Aorta (tissue), 5 donors: ENCODE results near the gene ZNF182. TPM values are rescaled to one million over a fixed set of nuclear protein-coding genes. Genes with fewer than 3 reads are reported as not detected.
"Not testable (repeated sequence)": the region's sequence is repeated elsewhere in the genome, so short reads cannot be mapped to it uniquely, and the experiment has no call there.

Source experiments
- ATAC-seq: fragments of 200-7000 bp; cut with Tn5 transposase; one replicate; pipeline ENCODE4 v1.9.1; 2022; ENCODE audit warnings: moderate library complexity; ENCODE audit not compliant: low FRiP score
- DNase-seq, 2 donors: peaks; one replicate each; pipeline ENCODE4 v3.0.0-alpha.2; 2020
- H3K27ac ChIP-seq, 2 donors: one replicate each; pipeline ENCODE4 v1.5.1; 2013; ENCODE audit warnings: low read length in 2 of 2, mild to moderate bottlenecking in 2 of 2, moderate library complexity in 2 of 2, control low read depth in 1 of 2, inconsistent platforms in 1 of 2, low read depth in 1 of 2
- H3K27me3 ChIP-seq, 2 donors: one replicate each; pipeline ENCODE4 v1.6.1; 2013; ENCODE audit warnings: control low read depth in 1 of 2, low read length in 1 of 2, mild to moderate bottlenecking in 1 of 2, moderate library complexity in 1 of 2; ENCODE audit not compliant: insufficient read depth in 2 of 2, control insufficient read depth in 1 of 2
- H3K36me3 ChIP-seq, 2 donors: one replicate each; pipeline ENCODE4 v1.6.1; 2013; ENCODE audit warnings: control low read depth in 1 of 2, low read length in 1 of 2, mild to moderate bottlenecking in 1 of 2; ENCODE audit not compliant: insufficient read depth in 2 of 2, control insufficient read depth in 1 of 2
- H3K4me1 ChIP-seq, 2 donors: one replicate each; pipeline ENCODE4 v1.6.1; 2013; ENCODE audit warnings: low read length in 2 of 2, control low read depth in 1 of 2, mild to moderate bottlenecking in 1 of 2, moderate library complexity in 1 of 2; ENCODE audit not compliant: insufficient read depth in 2 of 2, control insufficient read depth in 1 of 2
- H3K4me3 ChIP-seq, 2 donors: one replicate each; pipeline ENCODE4 v1.5.1; 2013; ENCODE audit warnings: low read length in 2 of 2, control low read depth in 1 of 2, mild to moderate bottlenecking in 1 of 2
- H3K9me3 ChIP-seq: one replicate; pipeline ENCODE4 v1.6.1; 2013; ENCODE audit warnings: mild to moderate bottlenecking, low read length; ENCODE audit not compliant: control insufficient read depth
- WGBS, 2 donors: extraction: QIAGEN DNeasy Blood & Tissue Kit; methylation state at CpG; one replicate each; pipeline ENCODE4 v1.1.7; 2013; 5-methylcytosine and 5-hydroxymethylcytosine counted together
- intact Hi-C, 2 donors: fragments of 100-400 bp; cut with DNase I; formaldehyde crosslinking; loops; one replicate each; pipeline versions ENCODE4 v1.14.2 to v1.15.0; 2022
- polyA plus RNA-seq, 2 donors: library from polyadenylated mRNA; stranded (reverse); fragments of 200-250 nt; gene quantifications; one replicate each; pipeline ENCODE4 v1.2.3, GENCODE V29; 2013
- total RNA-seq, 2 donors: library from RNA; stranded (reverse); fragmentation: NEBNext Ultra II Directional; extraction: Animal tissue kit (Norgen Biotek cat#: 25700); gene quantifications; one replicate each; pipeline ENCODE4 v1.2.1, GENCODE V29; 2021
- donor health status: healthy with polysubstance abuse.
- donor health status: Bipolar disorder and iron deficiency.
- donor health status: DM: no; HTN: no; CAD: no.
- donor health status: DM: no; HTN: no; CAD: no.
- donor health status: DM: yes; HTN: yes; CAD: no.

The ZNF182 gene
- total and polyA plus RNA-seq, 4 donors, result 2.1 to 7.4 (median 5.0) TPM

DNA sequence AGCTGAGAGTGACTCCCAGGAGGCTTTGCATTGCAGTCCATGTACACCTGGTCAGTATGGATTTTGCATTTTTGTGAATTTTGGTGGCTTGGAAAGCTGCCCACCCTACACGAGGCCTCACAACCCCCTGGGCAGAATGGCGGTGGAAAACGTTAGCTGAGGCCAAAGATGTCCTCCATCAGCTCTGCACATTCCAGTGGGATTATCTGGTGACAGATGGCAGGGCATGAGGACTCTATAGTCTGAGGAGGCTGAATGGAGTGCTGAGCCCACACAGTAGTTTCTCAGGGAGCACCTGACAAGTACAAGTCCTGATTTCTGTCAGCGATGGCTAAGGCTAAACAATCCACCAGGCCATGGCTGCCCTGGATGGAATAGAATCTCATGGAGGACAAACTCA lies 23.8 kb upstream of the ZNF182 start:
- not testable (repeated sequence) for H3K9me3 ChIP-seq, H3K36me3 ChIP-seq, H3K4me1 ChIP-seq, H3K4me3 ChIP-seq, DNase-seq, H3K27ac ChIP-seq, H3K27me3 ChIP-seq, ATAC-seq
- whole genome bisulfite sequencing, 2 donors, result 58 to 60% methylated on average over 3 to 4 of the region's 4 CpGs
- intact Hi-C loops, result loop anchor here (5.0 to 10.0 kb wide), 5 partner anchors 175 to 833 kb away; partner anchors contain the start of genes UBA1 (in 2 of the 2), ZNF81 (in 2 of the 2), ELK1 (in 1 of the 2) and UXT (in 1 of the 2)

DNA sequence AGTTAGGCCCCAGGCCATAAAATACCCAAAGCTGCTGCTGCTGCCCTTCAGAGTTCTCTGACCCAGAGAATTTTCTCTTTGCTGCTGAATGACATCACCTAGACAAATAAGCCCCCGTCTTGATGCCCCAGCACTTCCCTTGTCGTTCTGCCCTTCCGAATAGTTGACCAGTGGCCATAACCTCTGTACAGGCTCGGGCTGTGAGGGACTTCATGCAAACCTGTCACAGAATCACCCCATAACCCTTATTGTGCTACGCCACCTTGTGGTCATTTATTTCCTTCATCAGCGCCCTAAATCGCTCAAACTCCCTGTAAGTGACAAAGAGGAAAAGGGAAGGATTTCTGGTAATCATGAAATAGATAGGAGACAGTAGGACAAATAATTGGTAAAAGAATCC lies 21.8 kb upstream of the ZNF182 start:
- H3K4me1 ChIP-seq, result no peaks in the 10 kb centered on the region
- no peaks in the 10 kb centered on the region for H3K9me3 ChIP-seq
- WGBS, 2 donors, result 1 to 11% methylated on average over 7 of the region's 7 CpGs
- H3K27me3 ChIP-seq, result no peaks in the 10 kb centered on the region
- ATAC-seq (peak; percentile 47), DNase-seq (no peak)
- intact Hi-C loops, result loop anchor here (5.0 to 10.0 kb wide), 5 partner anchors 173 to 831 kb away; partner anchors contain the start of genes UBA1 (in 2 of the 2), ZNF81 (in 2 of the 2), ELK1 (in 1 of the 2) and UXT (in 1 of the 2)
- H3K4me3 ChIP-seq, result no peak overlapping the region
- no peaks in the 10 kb centered on the region for H3K36me3 ChIP-seq
- H3K27ac ChIP-seq, result no peak overlapping the region

- Histone ChIP-seq H3K9me3 (no peaks in the 10 kb centered on the region), H3K4me1 (no peaks in the 10 kb centered on the region), H3K27me3 (no peaks in the 10 kb centered on the region), H3K27ac (no peak overlapping the region), H3K4me3 (no peak overlapping the region), H3K36me3 (no peaks in the 10 kb centered on the region)
- intact Hi-C loops, result loop anchor here (10.0 kb wide), 3 partner anchors 188 to 828 kb away; partner anchors contain the start of genes UBA1 (in 2 of the 2), ELK1 (in 1 of the 2), UXT (in 1 of the 2) and ZNF81 (in 1 of the 2)
- DNase-seq, result no peak
- 83 to 95% methylated on average over 3 of the region's 3 CpGs for WGBS, 2 donors
- no peak for ATAC-seq
These were observed 18.9 kb upstream of the ZNF182 start for GRCh38 chrX:48022738-48023137.

- H3K4me3 ChIP-seq, result no peak overlapping the region
- H3K36me3 ChIP-seq, result no peaks in the 10 kb centered on the region
- no peak for DNase-seq
- no peak for ATAC-seq
- intact Hi-C loops, result loop anchor here (10.0 kb wide), 3 partner anchors 187 to 827 kb away; partner anchors contain the start of genes UBA1 (in 2 of the 2), ELK1 (in 1 of the 2), UXT (in 1 of the 2) and ZNF81 (in 1 of the 2)
- H3K27me3 ChIP-seq, result no peaks in the 10 kb centered on the region
- H3K9me3 ChIP-seq, result no peaks in the 10 kb centered on the region
- WGBS, 2 donors, result 64 to 77% methylated on average over 2 to 3 of the region's 3 CpGs
- H3K4me1 ChIP-seq, result no peaks in the 10 kb centered on the region
- no peak overlapping the region for H3K27ac ChIP-seq
These were observed 18.3 kb upstream of the ZNF182 start for GRCh38 chrX:48022100-48022499.

DNA sequence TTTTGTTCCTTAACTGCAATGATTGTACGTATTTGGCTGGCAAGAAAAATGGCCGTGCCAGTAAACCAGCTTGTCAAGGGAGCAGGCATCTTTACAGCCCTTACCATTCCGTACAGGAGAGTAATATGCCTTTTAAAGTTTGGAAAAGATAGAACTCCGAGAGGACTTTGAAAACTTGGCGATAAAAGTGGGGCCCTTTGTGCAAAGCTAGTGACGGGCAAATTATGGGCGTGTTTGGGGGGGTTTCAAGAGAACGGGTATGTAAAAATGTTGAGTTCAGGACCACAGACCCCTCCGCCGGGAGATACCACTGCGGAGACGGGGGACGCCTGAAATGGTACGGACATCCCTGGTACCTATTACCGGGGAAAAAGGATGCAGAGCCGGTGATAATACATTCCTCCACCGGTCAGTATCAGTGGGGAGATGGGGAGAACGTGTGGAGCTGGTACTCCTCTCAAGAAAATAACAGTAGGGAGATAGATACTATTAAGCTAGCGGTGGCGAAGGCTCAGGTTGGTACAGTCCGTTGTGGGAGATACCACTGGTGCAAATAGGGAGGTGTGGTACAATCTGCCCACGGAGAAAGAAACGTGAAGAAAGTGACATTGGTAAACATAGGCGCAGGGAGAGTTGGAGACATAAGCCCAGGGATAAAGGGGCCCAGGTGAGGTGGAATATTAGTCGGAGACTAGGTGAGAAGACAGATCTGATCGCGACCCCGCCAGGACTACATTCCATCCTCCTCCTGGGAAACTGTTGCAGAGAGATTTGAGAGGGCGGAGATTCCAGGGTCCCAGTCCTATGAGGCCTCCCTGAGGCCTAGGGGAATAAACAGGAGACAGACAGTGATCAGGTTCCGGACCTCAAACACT lies 17.5 kb upstream of the ZNF182 start:
- peak; percentile 87 for ATAC-seq
- DNase-seq, result peak; percentile 87 to 90
- intact Hi-C loops, result loop anchor here (10.0 kb wide), 3 partner anchors 186 to 826 kb away; partner anchors contain the start of genes UBA1 (in 2 of the 2), ELK1 (in 1 of the 2), UXT (in 1 of the 2) and ZNF81 (in 1 of the 2)

GRCh38 chrX:48020472-48020871 lies 16.7 kb upstream of the ZNF182 start:
- not testable (repeated sequence) for H3K36me3 ChIP-seq, H3K4me3 ChIP-seq, H3K9me3 ChIP-seq, H3K27me3 ChIP-seq, H3K4me1 ChIP-seq, ATAC-seq, H3K27ac ChIP-seq, DNase-seq
- WGBS, 2 donors, result 51 to 58% methylated on average over 11 of the region's 11 CpGs
- intact Hi-C loops, result loop anchor here (10.0 kb wide), 3 partner anchors 186 to 826 kb away; partner anchors contain the start of genes UBA1 (in 2 of the 2), ELK1 (in 1 of the 2), UXT (in 1 of the 2) and ZNF81 (in 1 of the 2)

More for the DNA sequence above, 17.5 kb upstream of the ZNF182 start:
- no peaks in the 10 kb centered on the region for H3K36me3 ChIP-seq
- H3K27me3 ChIP-seq, result no peaks in the 10 kb centered on the region
- 0 to 29% methylated on average over 30 of the region's 30 CpGs for WGBS, 2 donors
- peak overlapping the region; percentile 9 to 87 for H3K27ac ChIP-seq
- peak overlapping the region; percentile 37 to 68 for H3K4me3 ChIP-seq
- H3K4me1 ChIP-seq, result no peaks in the 10 kb centered on the region
- no peaks in the 10 kb centered on the region for H3K9me3 ChIP-seq

DNA sequence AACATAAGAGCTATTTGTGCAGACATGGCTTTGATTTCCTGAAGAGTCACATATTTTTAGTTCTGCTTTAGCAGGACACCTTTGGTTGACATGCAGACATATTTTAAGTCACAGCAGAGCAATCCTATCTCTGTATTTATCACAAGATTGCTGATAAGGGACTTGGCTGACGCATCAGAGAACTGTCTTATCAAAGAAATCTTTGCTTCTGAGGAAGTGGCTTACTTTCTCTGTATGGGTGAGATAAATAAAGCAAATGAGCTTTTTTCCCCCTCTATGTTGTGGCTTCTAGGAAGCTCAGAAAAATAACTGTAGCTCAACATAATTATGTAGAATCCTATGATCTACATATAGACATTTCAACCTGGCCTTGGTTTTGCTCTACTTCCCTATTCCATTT lies 16.1 kb upstream of the ZNF182 start:
- not testable (repeated sequence) for H3K9me3 ChIP-seq, H3K27me3 ChIP-seq, H3K4me3 ChIP-seq, ATAC-seq, H3K4me1 ChIP-seq, H3K27ac ChIP-seq, DNase-seq, H3K36me3 ChIP-seq
- intact Hi-C loops, result loop anchor here (10.0 kb wide), 3 partner anchors 185 to 825 kb away; partner anchors contain the start of genes UBA1 (in 2 of the 2), ELK1 (in 1 of the 2), UXT (in 1 of the 2) and ZNF81 (in 1 of the 2)
- WGBS, 2 donors, result no CpG with 5 or more reads among the region's 1 CpG

- DNase-seq, H3K4me3 ChIP-seq, H3K36me3 ChIP-seq, H3K4me1 ChIP-seq, intact Hi-C loops, H3K27me3 ChIP-seq, ATAC-seq, H3K27ac ChIP-seq, H3K9me3 ChIP-seq: not testable (repeated sequence)
- 90 to 96% methylated on average over 30 to 36 of the region's 46 CpGs for WGBS, 2 donors
These were observed 13.0 kb upstream of the ZNF182 start for GRCh38 chrX:48016583-48017310.
